Neural crest cell (in vitro differentiated cells): ENCODE results near the gene STIM1. TPM values are rescaled to one million over a fixed set of nuclear protein-coding genes. Genes with fewer than 3 reads are reported as not detected.

Source experiments
- DNase-seq: peaks from one replicate; pipeline ENCODE4 v3.0.0; 2021; ENCODE audit warnings: low read depth, mixed read lengths, low spot score
- H3K27ac Mint-ChIP-seq: one replicate; pipeline ENCODE4 v1.8.0; 2021; ENCODE audit warnings: mild to moderate bottlenecking, mixed read lengths; ENCODE audit not compliant: unreplicated experiment
- H3K27me3 Mint-ChIP-seq: 2 replicates; pipeline ENCODE4 v1.8.0; 2021; ENCODE audit warnings: low read depth, mild to moderate bottlenecking, mixed read lengths
- H3K36me3 Mint-ChIP-seq: 2 replicates; pipeline ENCODE4 v1.8.0; 2021; ENCODE audit warnings: low read depth, mild to moderate bottlenecking, mixed read lengths
- H3K4me1 Mint-ChIP-seq: 2 replicates; pipeline ENCODE4 v1.8.0; 2021; ENCODE audit warnings: mixed read lengths
- H3K4me3 Mint-ChIP-seq: one replicate; pipeline ENCODE4 v1.8.0; 2021; ENCODE audit warnings: mild to moderate bottlenecking, mixed read lengths
- H3K9me3 Mint-ChIP-seq: 2 replicates; pipeline ENCODE4 v1.8.0; 2021; ENCODE audit warnings: mixed read lengths
- CTCF ChIP-seq: fragments of 200-600 bp; sonication (generic); conservative IDR thresholded peaks from 2 replicates; pipeline ENCODE4 v1.5.0; 2021; ENCODE audit warnings: antibody characterized with exemption, mild to moderate bottlenecking
- total RNA-seq: library from RNA; stranded (reverse); gene quantifications from 2 replicates; pipeline ENCODE4 v1.2.1, GENCODE V29; 2021

STIM1 gene
- total RNA-seq, 1 donor from 2014 or later: 24.4 TPM

DNA sequence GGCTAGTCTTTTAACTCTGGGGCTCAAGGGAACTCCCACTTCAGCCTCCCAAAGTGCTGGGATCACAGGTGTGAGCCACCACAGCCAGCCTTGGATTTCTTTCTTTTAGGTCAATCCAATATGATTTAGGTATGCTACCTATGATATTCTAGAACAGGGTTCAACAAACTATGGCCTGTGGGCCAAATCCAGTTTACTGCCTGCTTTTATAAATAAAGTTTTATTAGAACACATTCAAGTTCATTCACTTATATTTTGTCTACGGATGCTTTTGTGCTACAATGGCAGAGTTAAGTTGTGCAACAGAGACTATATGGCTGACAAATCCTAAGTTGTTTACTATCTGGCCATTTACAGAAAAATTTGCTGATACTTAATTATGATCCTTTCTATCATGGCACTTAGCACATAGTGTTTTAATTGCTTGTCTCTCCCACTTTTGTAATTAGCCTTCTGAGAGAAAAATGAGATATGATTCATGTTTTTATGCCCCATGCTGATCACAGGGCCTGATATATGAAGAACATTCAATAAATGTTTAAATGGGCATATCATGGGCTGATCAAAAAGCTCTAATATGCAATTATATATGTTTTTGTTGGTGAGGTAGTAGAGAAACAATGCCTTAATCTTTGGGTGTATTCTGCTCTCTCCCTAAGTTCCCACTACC lies 109.6 kb downstream of the STIM1 start:
- Mint-ChIP-seq H3K27me3 (no peaks in the 10 kb centered on the region), H3K4me1 (no peaks in the 10 kb centered on the region), H3K4me3 (no peak overlapping the region), H3K36me3 (peaks cover 2% of the 10 kb centered on the region), H3K9me3 (peaks cover 2% of the 10 kb centered on the region), H3K27ac (no peak overlapping the region)
- DNase-seq: no peak
- no peak for TF ChIP-seq CTCF

DNA sequence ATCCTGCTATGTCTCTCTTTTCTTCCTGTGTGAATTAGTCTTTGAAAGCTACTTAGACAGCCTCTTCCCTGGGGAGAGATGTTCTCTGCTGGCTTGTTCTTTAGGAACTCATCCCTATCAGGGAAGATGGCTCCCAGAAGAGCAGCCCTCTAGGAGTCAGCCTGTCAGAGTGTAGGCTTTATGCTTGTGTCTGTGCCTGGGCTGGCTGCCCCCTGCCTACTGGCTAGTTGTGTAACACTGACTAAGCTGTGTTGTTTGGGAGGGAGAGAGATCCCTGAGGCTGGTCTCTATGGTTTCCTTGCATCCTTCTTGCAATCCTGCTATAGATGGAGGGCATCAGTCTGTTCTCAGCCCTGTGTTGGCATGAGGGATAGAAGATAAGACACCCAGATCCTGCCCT lies 112.2 kb downstream of the STIM1 start:
- no peaks in the 10 kb centered on the region for H3K27me3 Mint-ChIP-seq
- H3K9me3 Mint-ChIP-seq: peaks cover 2% of the 10 kb centered on the region
- TF ChIP-seq CTCF: no peak
- H3K4me1 Mint-ChIP-seq: no peaks in the 10 kb centered on the region
- no peak overlapping the region for H3K4me3 Mint-ChIP-seq
- no peak overlapping the region for H3K27ac Mint-ChIP-seq
- peaks cover 2% of the 10 kb centered on the region for H3K36me3 Mint-ChIP-seq
- no peak for DNase-seq

GRCh38 chr11:3969200-3969599 lies 113.7 kb downstream of the STIM1 start:
- Mint-ChIP-seq H3K36me3 (peaks cover 2% of the 10 kb centered on the region), H3K9me3 (peaks cover 2% of the 10 kb centered on the region), H3K4me1 (no peaks in the 10 kb centered on the region), H3K27ac (no peak overlapping the region), H3K4me3 (no peak overlapping the region), H3K27me3 (no peaks in the 10 kb centered on the region)
- no peak for DNase-seq
- TF ChIP-seq CTCF: no peak

DNA sequence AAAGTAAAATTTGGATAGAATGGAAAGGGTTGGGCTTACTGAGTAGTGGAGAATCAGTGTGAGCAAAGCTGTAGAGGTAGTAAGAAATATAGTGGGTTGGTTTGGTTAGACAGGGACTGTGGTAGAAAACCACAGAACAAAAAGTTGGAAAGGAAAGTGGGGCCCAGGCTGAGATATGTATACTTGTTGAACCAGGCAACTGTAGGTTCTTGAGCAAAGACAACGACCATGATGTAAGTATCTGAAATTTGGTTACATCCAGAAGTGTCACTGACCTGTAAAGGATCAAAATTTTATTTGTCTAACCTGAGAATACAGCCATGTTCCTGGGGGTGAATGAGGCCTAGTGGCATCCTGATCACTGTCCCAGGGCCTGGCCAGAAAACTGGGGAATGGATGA lies 114.1 kb downstream of the STIM1 start:
- no peak overlapping the region for H3K4me3 Mint-ChIP-seq
- H3K27ac Mint-ChIP-seq: no peak overlapping the region
- H3K27me3 Mint-ChIP-seq: no peaks in the 10 kb centered on the region

DNA sequence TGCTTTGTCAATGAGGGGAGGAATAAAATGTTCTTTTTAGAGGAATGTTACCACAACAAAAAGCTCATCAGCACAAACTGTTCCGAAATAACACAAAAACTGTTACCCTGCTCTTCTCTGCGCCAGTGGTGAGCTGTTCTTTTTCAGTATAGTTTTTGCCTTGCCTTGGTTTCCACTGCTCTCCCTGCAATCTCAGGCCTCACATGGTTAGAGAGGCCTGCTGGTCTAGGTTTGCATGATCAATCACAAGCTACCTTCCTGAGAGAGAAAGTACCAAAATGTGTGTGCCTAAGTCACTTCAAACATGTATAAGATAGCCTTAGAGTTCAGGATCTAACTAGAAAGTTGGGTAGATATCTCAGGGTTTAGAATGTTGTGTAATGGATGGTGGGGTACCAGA lies 114.6 kb downstream of the STIM1 start:
- H3K4me1 Mint-ChIP-seq: no peaks in the 10 kb centered on the region
- H3K9me3 Mint-ChIP-seq: peaks cover 2% of the 10 kb centered on the region
- H3K27ac Mint-ChIP-seq: no peak overlapping the region
- H3K36me3 Mint-ChIP-seq: peaks cover 2% of the 10 kb centered on the region
- no peak overlapping the region for H3K4me3 Mint-ChIP-seq
- no peak for TF ChIP-seq CTCF
- no peaks in the 10 kb centered on the region for H3K27me3 Mint-ChIP-seq
- no peak for DNase-seq

More for the DNA sequence above, 114.1 kb downstream of the STIM1 start:
- peaks cover 2% of the 10 kb centered on the region for H3K36me3 Mint-ChIP-seq
- no peaks in the 10 kb centered on the region for H3K4me1 Mint-ChIP-seq
- no peak for TF ChIP-seq CTCF
- H3K9me3 Mint-ChIP-seq: peaks cover 2% of the 10 kb centered on the region
- no peak for DNase-seq
